Neural cell (in vitro differentiated cells): ENCODE measurements around the gene LIX1L. TPM values are rescaled to one million over a fixed set of nuclear protein-coding genes. Genes with fewer than 3 reads are reported as not detected.

Experiments
- H2AFZ ChIP-seq: fragments of 200-600, 300-800 bp; sonication (generic), shearing (Covaris generic); 2 replicates; pipeline ENCODE4 v1.6.0; 2014; ENCODE audit warnings: low read depth, mild to moderate bottlenecking, antibody characterized with exemption, low read length, moderate library complexity
- H3F3A ChIP-seq: fragments of 200-600 bp; shearing (Covaris generic); 2 replicates; pipeline ENCODE4 v1.6.1; 2016; ENCODE audit warnings: mild to moderate bottlenecking, moderate library complexity, mixed read lengths, antibody characterized with exemption, low read length; ENCODE audit not compliant: insufficient read depth, poor library complexity, severe bottlenecking
- H3K27ac ChIP-seq: fragments of 200-600, 300-800 bp; sonication (generic), shearing (Covaris generic); 2 replicates; pipeline ENCODE4 v1.5.1; 2014; ENCODE audit warnings: mild to moderate bottlenecking, low read length, moderate library complexity
- H3K27me3 ChIP-seq: fragments of 300-800, 200-600 bp; sonication (generic), shearing (Covaris generic); 2 replicates; pipeline ENCODE4 v1.6.0; 2014; ENCODE audit warnings: mild to moderate bottlenecking, low read depth, low read length, moderate library complexity; ENCODE audit not compliant: insufficient read depth
- H3K36me3 ChIP-seq: fragments of 300-800, 200-600 bp; sonication (generic), shearing (Covaris generic); 2 replicates; pipeline ENCODE4 v1.5.1; 2014; ENCODE audit warnings: mild to moderate bottlenecking, antibody characterized with exemption, low read length, moderate library complexity; ENCODE audit not compliant: insufficient read depth
- H3K4me2 ChIP-seq: fragments of 300-800, 200-600 bp; sonication (generic), shearing (Covaris generic); 2 replicates; pipeline ENCODE4 v1.6.0; 2014; ENCODE audit warnings: mild to moderate bottlenecking, low read length
- H3K4me3 ChIP-seq: fragments of 300-800, 200-600 bp; sonication (generic), shearing (Covaris generic); 2 replicates; pipeline ENCODE4 v1.5.1; 2014; ENCODE audit warnings: mild to moderate bottlenecking, low read length, moderate library complexity
- H3K79me2 ChIP-seq: fragments of 200-600 bp; shearing (Covaris generic); replicated peaks from 2 replicates; pipeline ENCODE4 v1.6.0; 2014; ENCODE audit warnings: mild to moderate bottlenecking, low read length, moderate library complexity; ENCODE audit not compliant: insufficient read depth
- H3K9ac ChIP-seq: fragments of 300-800, 200-600 bp; sonication (generic), shearing (Covaris generic); 2 replicates; pipeline ENCODE4 v1.6.1; 2016; ENCODE audit warnings: mild to moderate bottlenecking, low read length, mixed read lengths
- H3K9me2 ChIP-seq: fragments of 200-600 bp; shearing (Covaris generic); 2 replicates; pipeline ENCODE4 v1.6.1; 2016; ENCODE audit warnings: mild to moderate bottlenecking, low read length, mixed read lengths; ENCODE audit not compliant: insufficient read depth
- H3K9me3 ChIP-seq: fragments of 200-600, 300-800 bp; sonication (generic), shearing (Covaris generic); 2 replicates; pipeline ENCODE4 v1.6.1; 2016; ENCODE audit warnings: mild to moderate bottlenecking, mixed run types, low read length, moderate library complexity, mixed read lengths
- H4K20me1 ChIP-seq: fragments of 200-600 bp; shearing (Covaris generic); 2 replicates; pipeline ENCODE4 v1.6.1; 2016; ENCODE audit warnings: mild to moderate bottlenecking, mixed run types; ENCODE audit not compliant: insufficient read depth
- CTCF ChIP-seq: fragments of 450-650 bp; IDR thresholded peaks from 2 replicates; pipeline ENCODE4 v1.5.1; 2014; ENCODE audit warnings: antibody characterized with exemption, mild to moderate bottlenecking, moderate library complexity; ENCODE audit not compliant: poor library complexity, severe bottlenecking
- EP300 ChIP-seq: fragments of 450-650 bp; conservative IDR thresholded peaks from 2 replicates; pipeline ENCODE4 v1.6.1; 2014; ENCODE audit warnings: antibody characterized with exemption, mild to moderate bottlenecking, moderate library complexity; ENCODE audit not compliant: poor library complexity, severe bottlenecking
- EZH2 ChIP-seq: fragments of 200-600, 300-800 bp; shearing (Covaris generic), sonication (generic); IDR thresholded peaks from 2 replicates; pipeline ENCODE4 v1.6.1; 2014; ENCODE audit warnings: antibody characterized with exemption, low read length, borderline replicate concordance, mild to moderate bottlenecking; ENCODE audit not compliant: insufficient read depth, poor library complexity, severe bottlenecking
- MXI1 ChIP-seq: fragments of 450-650 bp; conservative IDR thresholded peaks from 2 replicates; pipeline ENCODE4 v1.6.1; 2014; ENCODE audit warnings: antibody characterized with exemption, mild to moderate bottlenecking; ENCODE audit not compliant: poor library complexity, severe bottlenecking
- POLR2AphosphoS5 ChIP-seq: IDR thresholded peaks from 2 replicates; pipeline ENCODE4 v1.6.1; 2012
- RAD21 ChIP-seq: fragments of 450-650 bp; conservative IDR thresholded peaks from 2 replicates; pipeline ENCODE4 v1.6.1; 2014; ENCODE audit warnings: antibody characterized with exemption, mild to moderate bottlenecking, moderate library complexity
- SMC3 ChIP-seq: fragments of 450-650 bp; conservative IDR thresholded peaks from 2 replicates; pipeline ENCODE4 v1.6.1; 2014; ENCODE audit warnings: antibody characterized with exemption, mild to moderate bottlenecking, moderate library complexity; ENCODE audit not compliant: poor library complexity
- TAF1 ChIP-seq: IDR thresholded peaks from 2 replicates; pipeline ENCODE4 v1.6.1; 2012; ENCODE audit warnings: low read depth
- polyA plus RNA-seq: library from polyadenylated mRNA; depleted of rRNA; stranded (reverse); fragments of >200 nt; gene quantifications from 2 replicates; pipeline ENCODE4 v1.2.3, GENCODE V29; 2014
- TF ChIP-seq, protein P1 (sequence below): IDR thresholded peaks from 2 replicates; pipeline ENCODE4 v1.6.1; 2012; ENCODE audit warnings: borderline replicate concordance

The LIX1L gene
- polyA plus RNA-seq, 1 donor from 2014 or later = 17.0 TPM

- no peaks in the 10 kb centered on the region for H3F3A ChIP-seq
- TF ChIP-seq RAD21 (no peak), POLR2AphosphoS5 (no peak), MXI1 (no peak)
- TF ChIP-seq, protein P1, sequence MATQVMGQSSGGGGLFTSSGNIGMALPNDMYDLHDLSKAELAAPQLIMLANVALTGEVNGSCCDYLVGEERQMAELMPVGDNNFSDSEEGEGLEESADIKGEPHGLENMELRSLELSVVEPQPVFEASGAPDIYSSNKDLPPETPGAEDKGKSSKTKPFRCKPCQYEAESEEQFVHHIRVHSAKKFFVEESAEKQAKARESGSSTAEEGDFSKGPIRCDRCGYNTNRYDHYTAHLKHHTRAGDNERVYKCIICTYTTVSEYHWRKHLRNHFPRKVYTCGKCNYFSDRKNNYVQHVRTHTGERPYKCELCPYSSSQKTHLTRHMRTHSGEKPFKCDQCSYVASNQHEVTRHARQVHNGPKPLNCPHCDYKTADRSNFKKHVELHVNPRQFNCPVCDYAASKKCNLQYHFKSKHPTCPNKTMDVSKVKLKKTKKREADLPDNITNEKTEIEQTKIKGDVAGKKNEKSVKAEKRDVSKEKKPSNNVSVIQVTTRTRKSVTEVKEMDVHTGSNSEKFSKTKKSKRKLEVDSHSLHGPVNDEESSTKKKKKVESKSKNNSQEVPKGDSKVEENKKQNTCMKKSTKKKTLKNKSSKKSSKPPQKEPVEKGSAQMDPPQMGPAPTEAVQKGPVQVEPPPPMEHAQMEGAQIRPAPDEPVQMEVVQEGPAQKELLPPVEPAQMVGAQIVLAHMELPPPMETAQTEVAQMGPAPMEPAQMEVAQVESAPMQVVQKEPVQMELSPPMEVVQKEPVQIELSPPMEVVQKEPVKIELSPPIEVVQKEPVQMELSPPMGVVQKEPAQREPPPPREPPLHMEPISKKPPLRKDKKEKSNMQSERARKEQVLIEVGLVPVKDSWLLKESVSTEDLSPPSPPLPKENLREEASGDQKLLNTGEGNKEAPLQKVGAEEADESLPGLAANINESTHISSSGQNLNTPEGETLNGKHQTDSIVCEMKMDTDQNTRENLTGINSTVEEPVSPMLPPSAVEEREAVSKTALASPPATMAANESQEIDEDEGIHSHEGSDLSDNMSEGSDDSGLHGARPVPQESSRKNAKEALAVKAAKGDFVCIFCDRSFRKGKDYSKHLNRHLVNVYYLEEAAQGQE = no peak
Measured at GRCh38 chr1:145895471-145895870, 62.3 kb downstream of the LIX1L start.

GRCh38 chr1:145893306-145894055, 64.3 kb downstream of the LIX1L start:
- H3K4me3 ChIP-seq = no peak overlapping the region
- no peaks in the 10 kb centered on the region for H3K79me2 ChIP-seq
- H3K9me2 ChIP-seq = no peaks in the 10 kb centered on the region
- no peaks in the 10 kb centered on the region for H3K36me3 ChIP-seq
- TF ChIP-seq EP300 = no peak
- TF ChIP-seq SMC3 = no peak
- no peak for TF ChIP-seq EZH2
- TF ChIP-seq TAF1 = no peak
- no peak for TF ChIP-seq RAD21
- no peak for TF ChIP-seq CTCF
- TF ChIP-seq MXI1 = no peak
- TF ChIP-seq, protein P1 = no peak
- TF ChIP-seq POLR2AphosphoS5 = no peak
- no peaks in the 10 kb centered on the region for H3K27me3 ChIP-seq
- H3K27ac ChIP-seq = no peak overlapping the region
- no peaks in the 10 kb centered on the region for H3K9me3 ChIP-seq
- no peaks in the 10 kb centered on the region for H4K20me1 ChIP-seq
- no peak overlapping the region for H3K4me2 ChIP-seq
- H3K9ac ChIP-seq = no peak overlapping the region
- no peaks in the 10 kb centered on the region for H3F3A ChIP-seq
- no peak overlapping the region for H2AFZ ChIP-seq

More at GRCh38 chr1:145895471-145895870, 62.3 kb downstream of the LIX1L start:
- Histone ChIP-seq H4K20me1 (no peaks in the 10 kb centered on the region), H3K9me3 (no peaks in the 10 kb centered on the region), H3K9me2 (no peaks in the 10 kb centered on the region), H3K4me2 (no peak overlapping the region), H3K79me2 (no peaks in the 10 kb centered on the region), H2AFZ (no peak overlapping the region), H3K27ac (no peak overlapping the region), H3K9ac (no peak overlapping the region), H3K27me3 (no peaks in the 10 kb centered on the region), H3K4me3 (no peak overlapping the region), H3K36me3 (no peaks in the 10 kb centered on the region)
